Caco-2 (cell line): ENCODE results near the gene DLGAP4. TPM values are rescaled to one million over a fixed set of nuclear protein-coding genes. Genes with fewer than 3 reads are reported as not detected.
A peak's percentile ranks its signal among the peaks of the same experiment; 100 is the strongest.

ENCODE experiments used
- BruUV-seq: library from RNA; stranded (reverse); fragments of 400-500 nt; replicated peaks from 2 replicates; lab custom pipeline; 2021; lab: Mats Ljungman, UMichigan
- CTCF ChIA-PET: fragments of 300-600 bp; sonication (Branson Sonifier 250); formaldehyde crosslinking; loops from one replicate; lab custom pipeline; 2022; ENCODE audit warnings: antibody characterized with exemption; lab: Charles Lee
- POLR2A ChIA-PET: fragments of 300-600 bp; sonication (Branson Sonifier 250); formaldehyde crosslinking; loops from one replicate; lab custom pipeline; 2022; ENCODE audit warnings: antibody characterized with exemption; lab: Charles Lee
- DNase-seq, 2 experiments: peaks; one replicate each; pipeline versions ENCODE4 v3.0.0 to v3.0.0-alpha.2; 2020 to 2022
- H3K27me3 ChIP-seq: replicated peaks from 2 replicates; pipeline ENCODE4 v1.6.0; 2011; ENCODE audit warnings: low read length; ENCODE audit not compliant: control insufficient read depth, insufficient read depth
- H3K36me3 ChIP-seq: 2 replicates; pipeline ENCODE4 v1.5.1; 2011; ENCODE audit warnings: low read length; ENCODE audit not compliant: control insufficient read depth, insufficient read depth
- H3K4me1 ChIP-seq: fragments of 250-450 bp; sonication (Bioruptor Pico); 2 replicates; pipeline ENCODE4 v1.5.1; 2020; ENCODE audit warnings: mild to moderate bottlenecking
- H3K4me3 ChIP-seq: 2 replicates; pipeline ENCODE4 v1.5.1; 2011; ENCODE audit warnings: low read depth, mild to moderate bottlenecking, control low read depth, low read length
- H3K9me3 ChIP-seq: fragments of 250-450 bp; sonication (Bioruptor Pico); 2 replicates; pipeline ENCODE4 v1.5.1; 2020; ENCODE audit warnings: mild to moderate bottlenecking, moderate library complexity
- H3K27ac Mint-ChIP-seq: one replicate; pipeline ENCODE4 v1.8.0; 2022; ENCODE audit warnings: mixed read lengths; ENCODE audit not compliant: unreplicated experiment
- H3K27me3 Mint-ChIP-seq: one replicate; pipeline ENCODE4 v1.8.0; 2022; ENCODE audit warnings: mixed read lengths; ENCODE audit not compliant: insufficient read depth, unreplicated experiment
- H3K36me3 Mint-ChIP-seq: one replicate; pipeline ENCODE4 v1.8.0; 2022; ENCODE audit warnings: mild to moderate bottlenecking, mixed read lengths; ENCODE audit not compliant: insufficient read depth, unreplicated experiment
- H3K4me1 Mint-ChIP-seq: one replicate; pipeline ENCODE4 v1.8.0; 2022; ENCODE audit warnings: low read depth, mixed read lengths; ENCODE audit not compliant: unreplicated experiment
- H3K4me3 Mint-ChIP-seq: one replicate; pipeline ENCODE4 v1.8.0; 2022; ENCODE audit warnings: mild to moderate bottlenecking, moderate library complexity, mixed read lengths; ENCODE audit not compliant: unreplicated experiment
- H3K9me3 Mint-ChIP-seq: one replicate; pipeline ENCODE4 v1.8.0; 2022; ENCODE audit warnings: mixed read lengths; ENCODE audit not compliant: unreplicated experiment
- CTCF ChIP-seq, 2 experiments: fragments of 200-600 bp in 1 of 2; IDR thresholded peaks; 1 replicate in 1 of 2; 2 replicates in 1 of 2; pipeline versions ENCODE4 v1.5.1 to v1.8.0; 2011 to 2022; ENCODE audit warnings: antibody characterized with exemption in 1 of 2, control low read depth in 1 of 2, inconsistent platforms in 1 of 2, low read depth in 1 of 2, low read length in 1 of 2, mild to moderate bottlenecking in 1 of 2, moderate library complexity in 1 of 2; ENCODE audit not compliant: insufficient read depth in 1 of 2, severe bottlenecking in 1 of 2, unreplicated experiment in 1 of 2
- intact Hi-C: fragments of 100-400 bp; cut with micrococcal nuclease; formaldehyde crosslinking; loops from one replicate; pipeline ENCODE4 v1.10.0; 2022; ENCODE audit not compliant: unreplicated experiment
- total RNA-seq: library from RNA; stranded (reverse); gene quantifications from 2 replicates; pipeline ENCODE4 v1.2.3, GENCODE V29; 2022

Gene DLGAP4
- total RNA-seq, 1 experiment from 2014 or later, result 122 TPM

- ChIA-PET POLR2A (interaction anchor here (0.5 kb wide), 1 partner anchor 13 kb away, joined by 8 read pairs; no protein-coding TSS in a partner anchor), CTCF (interaction anchor here (0.7 to 4.7 kb wide), 9 partner anchors 12 to 281 kb away, joined by 3 to 59 read pairs (median 5); no protein-coding TSS in a partner anchor)
- no peaks in the 10 kb centered on the region; the same call in 1 of the 2 replicates for H3K27me3 ChIP-seq
- Mint-ChIP-seq H3K4me1 (no peaks in the 10 kb centered on the region), H3K36me3 (no peaks in the 10 kb centered on the region), H3K27me3 (peaks cover 14% of the 10 kb centered on the region), H3K4me3 (no peak overlapping the region), H3K9me3 (no peaks in the 10 kb centered on the region), H3K27ac (no peak overlapping the region)
- intact Hi-C loops, result loop anchor here (1.0 to 5.0 kb wide), 2 partner anchors 124 to 166 kb away; no protein-coding TSS in a partner anchor
- H3K36me3 ChIP-seq, result no peaks in the 10 kb centered on the region
- H3K9me3 ChIP-seq, result no peaks in the 10 kb centered on the region
- TF ChIP-seq CTCF (IDR thresholded peaks at IDR 0.05; ENCODE audit: insufficient read depth in 1 of 2, low read depth in 1 of 2, low read length in 1 of 2, severe bottlenecking in 1 of 2, unreplicated experiment in 1 of 2), result peak; percentile 57 to 70
- DNase-seq, result peak; percentile 56 to 58
- H3K4me3 ChIP-seq, result no peak overlapping the region
- no TSS peak for BruUV-seq
- no peaks in the 10 kb centered on the region for H3K4me1 ChIP-seq
Observed at GRCh38 chr20:36273414-36274180, 32.5 kb upstream of the DLGAP4 start.

- H3K27me3 Mint-ChIP-seq, result peaks cover 14% of the 10 kb centered on the region
- TF ChIP-seq CTCF (IDR thresholded peaks at IDR 0.05; ENCODE audit: insufficient read depth in 1 of 2, low read depth in 1 of 2, low read length in 1 of 2, severe bottlenecking in 1 of 2, unreplicated experiment in 1 of 2), result no peak
- H3K4me1 Mint-ChIP-seq, result no peaks in the 10 kb centered on the region
- no peaks in the 10 kb centered on the region for H3K9me3 Mint-ChIP-seq
- Histone ChIP-seq H3K27me3 (no peaks in the 10 kb centered on the region; the same call in 1 of the 2 replicates), H3K9me3 (no peaks in the 10 kb centered on the region), H3K4me1 (no peaks in the 10 kb centered on the region), H3K36me3 (no peaks in the 10 kb centered on the region), H3K4me3 (no peak overlapping the region)
- H3K4me3 Mint-ChIP-seq, result no peak overlapping the region
- ChIA-PET POLR2A (no interaction called here), CTCF (interaction anchor here (0.6 to 4.7 kb wide), 8 partner anchors 11 to 281 kb away, joined by 3 to 59 read pairs (median 6); no protein-coding TSS in a partner anchor)
- no peaks in the 10 kb centered on the region for H3K36me3 Mint-ChIP-seq
- no peak overlapping the region for H3K27ac Mint-ChIP-seq
- no TSS peak for BruUV-seq
- DNase-seq, result peak in 1 of 2 experiments; percentile 43
- intact Hi-C loops, result loop anchor here (5.0 kb wide), 1 partner anchor 123 kb away; no protein-coding TSS in a partner anchor
Observed at GRCh38 chr20:36274181-36274841, 31.8 kb upstream of the DLGAP4 start.

GRCh38 chr20:36275011-36275410, 31.1 kb upstream of the DLGAP4 start:
- H3K27me3 Mint-ChIP-seq, result peaks cover 16% of the 10 kb centered on the region
- H3K4me3 Mint-ChIP-seq, result no peak overlapping the region
- Histone ChIP-seq H3K4me3 (no peak overlapping the region), H3K36me3 (no peaks in the 10 kb centered on the region), H3K4me1 (no peaks in the 10 kb centered on the region), H3K27me3 (no peaks in the 10 kb centered on the region; the same call in 1 of the 2 replicates), H3K9me3 (no peaks in the 10 kb centered on the region)
- ChIA-PET CTCF (interaction anchor here (0.6 to 4.7 kb wide), 3 partner anchors 165 to 276 kb away, joined by 3 to 59 read pairs (median 10); no protein-coding TSS in a partner anchor), POLR2A (no interaction called here)
- no TSS peak for BruUV-seq
- no peaks in the 10 kb centered on the region for H3K4me1 Mint-ChIP-seq
- DNase-seq, result no peak
- intact Hi-C loops, result no loop called here
- no peaks in the 10 kb centered on the region for H3K9me3 Mint-ChIP-seq
- no peaks in the 10 kb centered on the region for H3K36me3 Mint-ChIP-seq
- H3K27ac Mint-ChIP-seq, result no peak overlapping the region
- no peak for TF ChIP-seq CTCF (IDR thresholded peaks at IDR 0.05; ENCODE audit: insufficient read depth in 1 of 2, low read depth in 1 of 2, low read length in 1 of 2, severe bottlenecking in 1 of 2, unreplicated experiment in 1 of 2)
